ENCODE data around the gene EPN2.

GRCh38 chr17:19378416-19379360, 141.5 kb downstream of the EPN2 start, which contains the start of gene MAPK7:
- no peak for TF ChIP-seq CTCF (IDR thresholded peaks at IDR 0.05; ENCODE audit: poor library complexity)
- no peak for TF ChIP-seq EZH2 (IDR thresholded peaks at IDR 0.05; ENCODE audit: borderline replicate concordance)

All from hepatocyte (in vitro differentiated cells).